Lung microvascular endothelial cell (primary cell): ENCODE data around the gene LRRC4C. TPM values are rescaled to one million over a fixed set of nuclear protein-coding genes. Genes with fewer than 3 reads are reported as not detected.

Experiments
- DNase-seq, 2 donors: peaks; one replicate each; pipeline versions ENCODE4 v3.0.0 to v3.0.0-alpha.2; 2010; ENCODE audit warnings: low read depth in 2 of 2
- total RNA-seq: library from RNA; depleted of rRNA; stranded (reverse); fragments of >200 nt; gene quantifications from 2 replicates; pipeline ENCODE4 v1.2.1, GENCODE V29; 2014

The LRRC4C gene
- total RNA-seq, 1 donor from 2014 or later = not detected

DNA sequence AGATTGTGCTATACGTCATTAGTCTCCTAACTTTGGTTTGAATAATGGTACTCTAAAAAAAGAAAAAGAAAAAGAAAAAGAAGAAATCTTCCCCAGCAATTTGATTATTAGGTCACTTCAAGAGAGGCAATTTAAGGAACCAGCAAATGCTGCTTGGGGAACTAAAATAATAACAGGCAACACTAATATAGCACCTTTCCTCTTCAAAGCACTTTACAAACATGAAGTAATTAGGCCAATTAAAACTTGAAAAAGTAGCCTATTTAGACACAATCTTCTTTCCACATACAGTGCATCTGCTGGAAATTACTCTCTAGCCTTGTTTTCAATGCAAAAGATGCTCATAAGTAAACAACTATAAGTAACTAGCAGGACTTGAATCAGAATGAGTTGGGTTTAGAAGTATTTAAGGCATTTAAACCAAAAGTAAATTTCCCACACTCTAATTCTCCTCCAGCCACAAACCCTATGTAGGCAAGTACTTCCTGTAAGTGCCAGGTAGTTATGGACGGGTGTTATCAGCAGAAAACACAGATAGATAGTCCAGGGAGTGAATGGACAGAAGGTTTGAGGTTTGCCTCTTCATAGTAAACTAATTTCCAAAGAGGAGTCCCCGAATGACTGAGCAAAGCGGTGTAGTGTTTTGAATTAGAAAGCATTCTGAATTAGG is 44.5 kb downstream of the LRRC4C start:
- no peak for DNase-seq

DNA sequence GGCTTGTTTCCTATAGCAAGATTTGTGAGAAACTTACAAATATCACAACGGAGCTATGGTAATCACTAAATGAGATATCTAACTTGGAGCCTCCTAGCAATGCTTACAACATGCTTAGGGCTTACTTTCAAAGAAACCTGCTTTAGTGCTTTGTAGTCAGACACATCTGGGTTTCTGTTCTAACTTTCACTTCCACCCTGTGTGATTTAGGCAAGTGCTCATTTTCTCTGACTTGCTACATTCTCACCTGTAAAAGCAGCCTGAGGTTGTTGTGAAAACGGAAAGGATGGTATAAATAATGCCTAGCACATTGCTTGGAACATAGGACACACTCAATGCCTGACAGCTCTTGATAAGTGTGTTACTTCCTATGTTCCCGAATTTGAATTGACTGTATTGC is 45.6 kb downstream of the LRRC4C start:
- DNase-seq = no peak

DNA sequence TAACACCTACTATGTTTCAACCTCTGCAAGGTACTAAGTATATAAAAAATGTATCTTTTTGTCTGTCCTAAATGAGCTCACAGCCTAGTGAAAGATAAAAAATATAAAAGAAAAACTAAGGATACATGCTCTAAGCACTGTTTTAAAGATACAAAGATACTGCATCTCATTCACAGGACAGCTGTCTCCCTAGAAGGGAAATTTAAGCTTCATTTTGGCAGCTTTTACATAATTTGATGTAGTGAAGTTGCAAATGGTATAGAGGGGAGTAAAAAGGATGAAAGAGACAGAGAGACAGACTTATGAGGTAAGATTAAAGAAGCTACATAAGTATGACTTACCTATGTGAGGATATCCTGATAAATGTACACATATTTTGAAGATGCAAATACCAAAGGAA is 53.6 kb downstream of the LRRC4C start:
- DNase-seq = no peak

DNA sequence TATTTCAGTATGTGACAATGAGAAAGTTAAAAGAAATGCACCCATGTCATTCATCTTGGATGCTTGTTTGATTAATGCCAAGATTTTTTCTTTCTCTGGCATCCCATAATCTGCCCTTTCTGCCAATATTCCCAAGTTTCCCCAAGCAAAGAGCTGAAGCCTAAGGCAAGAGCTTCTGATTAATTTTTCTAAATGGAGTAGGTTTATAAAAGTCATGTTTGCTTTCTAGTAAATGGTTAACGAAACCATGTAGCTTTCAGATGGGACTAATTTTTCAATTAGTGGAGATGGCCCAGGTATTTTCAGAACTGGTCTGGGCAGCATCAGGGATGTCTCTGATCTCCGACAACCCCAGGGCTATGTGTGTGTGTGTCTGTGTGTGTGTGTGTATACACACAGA is 55.3 kb downstream of the LRRC4C start:
- no peak for DNase-seq

DNA sequence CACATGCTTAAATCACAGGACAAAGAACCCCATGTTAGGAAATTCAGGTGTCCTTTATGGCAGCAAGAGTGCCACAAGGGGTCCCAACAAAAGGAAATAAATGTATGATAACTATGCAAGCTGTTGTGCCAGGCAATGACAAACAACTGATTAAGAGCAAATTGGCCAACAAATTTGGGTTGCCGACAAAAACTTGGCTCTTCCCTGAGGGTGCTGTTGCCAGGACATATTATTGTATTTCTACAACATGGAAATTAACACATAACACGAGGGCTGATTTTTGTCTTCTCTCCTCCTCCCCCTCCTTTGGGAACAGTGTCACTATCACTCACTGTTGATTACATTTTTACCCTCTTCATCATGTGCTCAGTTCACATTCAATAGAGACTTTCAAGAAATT is 56.0 kb downstream of the LRRC4C start:
- DNase-seq = no peak

DNA sequence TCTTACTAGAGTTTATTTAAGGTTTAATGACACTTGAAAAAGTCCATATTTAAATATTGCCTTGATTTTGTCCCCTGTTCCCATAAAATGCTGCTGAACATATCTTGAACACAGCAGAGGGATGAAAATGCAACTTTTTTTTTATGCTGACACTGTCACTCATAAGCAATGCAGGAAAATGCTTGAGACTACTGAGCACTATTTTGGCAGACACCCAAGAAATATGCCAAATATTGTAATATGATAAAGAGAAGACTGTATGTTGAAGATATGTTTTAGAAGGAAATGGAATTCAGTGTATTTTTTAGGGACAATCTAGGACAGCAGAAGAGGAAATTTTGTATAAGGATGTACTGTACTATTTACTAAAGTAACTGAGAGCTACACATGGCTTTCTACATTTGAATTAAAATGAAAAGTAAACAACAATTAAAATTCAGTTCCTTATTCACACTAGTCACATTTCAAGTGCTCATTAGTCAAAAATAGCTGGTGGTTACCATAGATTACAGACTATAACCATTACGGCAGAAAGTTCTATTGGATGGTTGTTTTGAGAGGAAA is 58.6 kb downstream of the LRRC4C start:
- no peak for DNase-seq

DNA sequence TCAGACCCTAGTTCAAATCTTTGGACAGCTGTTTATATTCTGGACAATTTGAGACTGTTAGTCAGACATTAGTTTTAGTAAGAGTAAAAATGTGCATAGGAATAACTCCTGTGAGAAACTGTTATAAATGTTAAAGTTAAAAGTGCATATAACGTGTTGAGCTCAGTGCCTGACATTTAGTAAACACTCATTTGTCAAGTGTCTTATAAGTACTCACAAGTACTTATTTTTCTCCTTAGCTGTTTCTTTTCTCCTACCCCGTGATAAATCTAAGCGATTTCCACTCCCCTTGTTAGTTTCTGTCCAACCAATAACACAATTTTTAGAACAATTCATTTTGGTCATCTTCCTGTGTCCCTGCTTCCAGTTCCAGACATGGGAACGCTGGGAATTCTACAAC is 59.3 kb downstream of the LRRC4C start:
- no peak for DNase-seq

DNA sequence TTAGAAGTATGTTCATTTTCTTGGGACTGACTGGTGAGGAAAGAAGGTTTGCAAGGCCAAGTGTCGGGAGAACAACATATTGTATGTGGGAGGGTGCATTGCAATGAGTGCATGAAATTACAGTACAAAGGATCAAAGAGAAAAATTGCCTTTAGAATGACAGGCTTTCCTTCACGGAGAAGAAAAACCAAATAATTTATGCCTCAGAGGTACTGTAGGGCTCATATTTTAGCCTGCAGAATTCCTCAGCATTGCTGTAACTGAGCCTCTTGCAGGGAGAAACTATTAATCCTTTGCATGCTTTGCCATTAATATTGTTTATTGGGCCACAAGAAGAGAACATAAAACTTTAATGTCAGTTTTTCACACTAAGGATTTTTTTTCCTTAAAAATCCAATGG is 60.1 kb downstream of the LRRC4C start:
- no peak for DNase-seq

DNA sequence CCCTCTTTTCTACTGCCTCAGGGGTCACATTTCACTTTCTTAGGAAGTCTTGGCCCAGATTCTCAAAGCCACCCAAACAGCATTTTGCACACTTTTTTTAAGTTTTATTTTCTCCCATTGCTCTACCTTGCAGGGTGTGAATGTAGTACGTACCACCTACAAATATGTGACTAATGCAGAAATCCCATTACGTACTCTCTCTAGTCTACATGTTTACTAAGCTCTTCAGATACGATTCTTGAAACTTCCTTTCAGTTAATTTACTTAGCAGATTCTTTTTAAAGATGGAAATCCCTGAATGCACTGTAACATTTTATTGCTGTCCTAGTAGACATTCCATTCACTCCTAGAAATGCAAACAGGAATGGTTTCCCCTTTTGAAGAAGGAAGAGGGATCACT is 61.3 kb downstream of the LRRC4C start:
- no peak for DNase-seq

DNA sequence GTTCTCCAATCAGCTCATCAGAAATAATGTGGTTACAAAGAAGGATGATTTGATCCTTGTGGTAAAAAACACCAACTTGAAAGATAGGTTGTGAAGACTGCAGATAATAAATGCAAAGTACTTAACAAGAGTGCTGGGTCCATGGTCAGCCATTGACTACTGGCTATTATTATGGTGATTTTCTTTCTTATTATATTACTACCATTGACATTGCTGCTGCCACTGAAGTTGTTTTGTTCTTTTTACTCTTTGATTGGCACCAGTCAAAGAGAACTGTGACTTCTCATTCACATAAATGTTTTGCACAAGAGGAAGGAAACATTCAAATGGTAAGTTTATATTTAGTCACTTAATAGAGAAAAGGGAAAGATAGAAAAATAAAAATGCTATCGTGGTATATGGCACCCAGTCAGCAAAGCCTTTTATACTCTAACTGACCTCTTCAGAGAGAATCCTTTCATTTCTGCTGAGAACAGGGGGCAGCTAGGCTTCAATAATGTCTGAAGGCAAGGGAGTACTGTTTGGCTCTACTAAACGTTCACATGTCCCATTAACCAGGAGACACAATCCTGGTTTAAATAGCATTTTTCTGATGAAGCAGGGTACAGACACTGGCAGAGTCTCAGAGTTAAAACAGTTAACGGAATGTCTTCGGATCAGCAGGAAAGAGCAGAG is 64.8 kb downstream of the LRRC4C start:
- DNase-seq = no peak

DNA sequence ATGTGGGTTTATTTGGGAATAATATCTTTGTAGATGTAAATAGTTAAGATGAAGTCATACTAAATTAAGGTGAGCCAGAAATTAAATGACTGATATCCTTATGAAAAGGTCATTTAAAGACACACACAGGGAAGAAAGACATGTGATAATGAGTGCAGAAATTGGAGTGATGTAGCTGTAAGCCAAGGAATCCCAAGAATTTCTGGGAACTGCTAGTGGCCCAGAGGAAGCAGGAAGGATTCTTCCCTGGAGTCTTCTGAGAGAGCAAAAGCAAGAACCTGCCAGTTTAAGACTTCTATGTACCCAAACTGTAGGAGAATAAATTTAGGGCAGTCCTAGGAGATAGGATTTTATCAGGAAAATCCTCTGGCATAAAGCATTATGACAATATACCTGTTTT is 66.9 kb downstream of the LRRC4C start:
- no peak for DNase-seq

DNA sequence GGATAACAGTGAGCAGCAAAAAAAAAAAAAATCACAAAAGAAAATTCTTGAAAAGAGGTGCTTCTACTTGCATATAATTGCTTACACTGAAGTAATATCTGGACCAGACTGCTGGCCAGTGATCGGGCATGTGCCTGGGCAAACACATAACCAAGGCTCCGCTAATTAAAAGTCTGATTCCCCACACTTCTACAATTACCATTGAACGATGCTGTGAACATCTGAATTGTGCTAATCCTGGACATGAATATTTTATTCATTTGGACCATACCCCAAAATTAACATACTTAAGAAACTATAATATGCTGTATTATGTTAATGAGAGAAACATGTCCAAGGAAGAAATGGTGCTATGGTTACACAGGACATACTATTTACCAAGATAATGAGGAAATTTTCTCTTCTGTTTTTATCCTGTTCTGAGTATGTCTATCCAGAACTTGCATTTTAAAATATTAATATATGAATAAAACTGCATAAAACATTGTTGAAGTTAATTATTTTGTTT is 69.8 kb downstream of the LRRC4C start:
- no peak for DNase-seq

DNA sequence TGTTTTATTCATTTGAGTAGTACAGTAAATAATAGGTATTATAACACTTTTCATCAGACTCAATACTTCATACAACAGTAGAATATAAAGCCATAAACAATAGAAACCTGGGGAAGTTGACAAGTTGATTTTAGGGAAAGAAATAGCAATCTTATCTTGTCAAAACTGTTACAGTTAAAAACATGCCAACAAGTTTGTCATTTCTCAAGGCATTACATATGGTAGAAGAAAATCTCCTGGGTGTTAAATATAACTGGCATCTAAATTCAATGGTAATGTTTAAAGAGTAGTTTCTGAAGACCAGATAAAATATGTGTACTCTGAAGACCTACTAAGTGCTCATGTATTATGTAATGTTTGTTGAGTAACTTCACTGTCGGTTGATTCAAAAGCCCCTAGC is 75.1 kb downstream of the LRRC4C start:
- DNase-seq = no peak

DNA sequence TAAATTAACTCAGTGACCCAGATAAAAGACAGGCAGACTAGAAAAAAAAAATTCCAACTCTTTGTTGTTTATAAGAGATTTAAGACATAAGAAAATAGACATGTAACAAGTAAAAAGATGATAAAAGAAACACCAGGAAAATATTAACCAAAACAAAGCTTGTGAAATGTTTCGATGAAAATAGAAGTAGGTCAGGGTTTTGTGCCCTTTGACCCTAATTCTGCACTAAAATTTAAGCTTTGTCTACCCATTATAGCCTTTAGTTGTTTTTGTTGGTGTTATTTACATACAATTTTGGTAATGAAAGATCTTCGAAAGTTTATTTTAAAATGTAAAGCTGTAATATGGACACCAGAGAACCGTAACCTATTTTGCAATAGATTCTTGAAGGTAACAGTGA is 75.7 kb downstream of the LRRC4C start:
- DNase-seq = no peak

DNA sequence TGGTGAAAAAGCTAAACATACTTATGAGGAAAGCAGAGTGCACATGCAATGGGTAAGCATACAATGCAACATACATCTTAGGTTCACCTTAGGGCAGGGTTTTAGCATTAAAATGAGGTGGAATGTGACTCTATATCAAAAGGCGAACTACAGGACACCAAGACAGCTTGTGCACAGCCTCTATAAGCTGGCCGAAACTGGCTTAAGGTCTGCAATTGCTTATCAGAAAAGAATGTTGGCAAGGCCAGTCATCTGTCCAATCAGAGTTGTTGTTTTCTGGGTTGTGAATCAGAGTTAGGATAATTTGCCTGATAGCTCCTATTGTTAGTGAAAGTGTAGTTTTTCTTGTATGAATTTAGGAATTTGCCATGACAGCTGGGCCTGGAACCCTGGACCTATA is 76.5 kb downstream of the LRRC4C start:
- DNase-seq = no peak

DNA sequence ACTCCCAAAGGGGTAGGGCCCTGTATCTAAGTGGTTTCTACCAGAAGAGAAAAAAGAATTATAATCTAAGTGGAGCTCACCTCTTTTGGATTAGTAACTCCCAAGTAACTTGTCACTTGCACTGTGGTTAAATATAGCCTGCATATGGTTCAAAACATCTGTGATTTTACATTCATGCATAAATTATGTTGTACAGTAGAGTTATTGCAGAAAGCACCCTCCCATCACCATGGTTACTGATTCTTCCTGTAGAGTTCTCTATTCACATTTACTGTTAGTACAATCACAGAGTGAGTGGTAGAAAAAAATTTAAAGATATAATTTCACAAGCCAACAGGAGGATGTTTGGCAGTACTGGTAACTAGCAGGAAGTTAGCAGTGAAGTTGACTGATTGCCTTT is 80.4 kb downstream of the LRRC4C start:
- no peak for DNase-seq

DNA sequence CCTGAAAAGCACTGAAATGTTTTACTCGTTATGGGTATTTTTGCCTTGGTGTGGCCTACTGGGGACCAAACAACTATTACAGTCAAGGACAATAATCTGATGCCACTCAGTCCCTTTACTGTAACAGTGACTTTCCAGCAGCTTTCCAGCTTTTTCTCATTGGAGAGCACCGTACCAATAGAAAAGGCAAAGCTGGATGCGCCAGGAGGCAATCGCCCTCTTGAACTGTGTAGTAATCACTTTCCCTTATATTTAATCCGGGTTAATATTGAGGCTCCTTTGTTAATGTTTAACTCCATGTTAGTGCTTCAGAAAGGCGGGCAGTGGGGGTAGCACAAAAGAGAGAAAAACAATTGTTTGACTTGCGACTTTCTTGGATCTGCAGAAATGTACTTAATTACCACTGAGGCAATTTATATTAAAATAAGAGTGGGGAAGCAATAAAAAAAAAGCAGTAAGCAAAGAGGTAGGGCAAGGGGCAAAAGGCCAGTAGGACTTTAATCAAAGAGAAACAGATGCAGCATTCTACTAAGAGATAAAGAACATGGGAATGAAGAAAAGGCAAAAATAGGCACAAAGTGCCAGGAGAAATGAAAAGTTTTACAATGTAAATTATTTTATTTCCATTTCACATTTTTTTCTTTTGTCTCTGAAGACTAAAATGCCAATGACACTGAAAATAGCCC is 81.6 kb downstream of the LRRC4C start:
- no peak for DNase-seq

DNA sequence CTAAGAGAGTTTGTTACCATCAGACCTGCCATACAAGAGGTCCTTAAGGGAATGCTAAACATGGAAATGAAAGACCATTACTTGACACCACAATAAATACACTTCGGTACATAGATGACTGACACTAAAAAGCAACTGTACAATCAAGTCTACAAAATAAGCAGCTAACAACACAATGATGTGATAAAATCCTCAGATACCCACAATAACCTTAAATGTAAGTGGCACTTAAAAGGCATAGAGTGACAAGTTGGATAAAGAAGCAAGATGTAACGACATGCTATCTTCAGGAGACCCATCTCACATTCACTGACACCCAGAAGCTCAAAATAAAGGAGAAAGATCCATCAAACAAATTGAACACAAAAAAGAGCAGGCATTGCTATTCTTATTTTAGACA is 107.6 kb downstream of the LRRC4C start:
- no peak for DNase-seq

DNA sequence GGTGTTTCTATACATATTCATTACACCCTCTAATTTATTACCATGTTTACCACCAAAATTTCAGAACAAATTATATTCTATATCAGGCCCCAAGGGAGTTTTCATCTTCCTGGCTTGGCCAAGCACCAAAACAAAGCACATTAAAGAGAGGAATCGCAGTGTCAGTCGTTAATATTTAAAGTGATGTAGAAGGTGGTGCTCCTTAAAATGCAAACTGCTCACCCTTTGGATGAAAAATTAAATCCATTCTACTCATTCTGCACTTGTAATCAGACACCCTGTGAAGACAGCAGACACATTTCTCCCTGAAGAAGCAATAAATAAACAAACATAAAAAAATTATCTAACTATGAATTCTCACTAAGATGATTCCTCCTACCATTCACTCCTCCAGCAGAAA is 113.4 kb downstream of the LRRC4C start:
- no peak for DNase-seq

DNA sequence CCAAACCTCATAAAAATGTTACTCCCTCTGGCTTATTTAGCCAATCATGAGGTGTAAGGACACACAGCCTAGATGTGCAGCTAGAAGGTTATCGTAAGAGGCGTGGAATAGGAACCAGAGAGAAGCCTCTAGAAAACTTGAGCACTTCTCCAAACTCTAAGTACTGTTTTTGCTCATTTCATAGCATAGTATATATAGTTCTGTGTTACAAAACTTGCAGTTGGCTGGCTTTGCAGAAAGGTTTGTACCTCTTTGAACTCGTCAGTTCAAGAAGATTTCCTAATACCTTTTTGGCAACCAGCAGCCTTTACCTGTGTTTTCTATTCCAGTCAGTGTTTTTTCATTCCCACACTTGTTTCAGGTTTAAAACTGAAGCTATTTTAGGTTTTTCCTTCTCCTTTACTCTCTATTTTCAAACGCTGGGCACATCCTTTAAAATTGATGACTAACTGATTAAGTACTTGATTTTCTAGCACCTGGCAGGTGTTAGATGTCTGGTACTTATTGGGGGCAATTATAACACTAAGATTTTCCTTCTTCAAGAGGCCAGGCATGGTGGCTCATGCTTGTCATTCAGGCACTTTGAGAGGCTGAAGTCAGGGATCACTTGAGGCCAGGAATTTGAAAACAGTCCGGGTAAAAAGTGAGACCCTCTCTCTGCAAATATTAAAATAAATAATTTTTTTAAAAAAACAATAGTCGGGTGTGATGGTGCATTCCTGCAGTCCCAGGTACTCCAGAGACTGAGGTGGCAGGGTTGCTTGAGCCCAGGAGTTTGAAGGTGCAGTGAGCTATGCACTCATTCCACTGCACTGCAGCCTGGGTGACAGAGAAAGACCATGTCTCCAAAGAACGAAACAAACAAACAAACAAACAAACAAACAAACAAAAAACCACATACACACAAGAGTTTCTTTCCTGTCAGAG is 125.2 kb downstream of the LRRC4C start:
- DNase-seq = no peak

DNA sequence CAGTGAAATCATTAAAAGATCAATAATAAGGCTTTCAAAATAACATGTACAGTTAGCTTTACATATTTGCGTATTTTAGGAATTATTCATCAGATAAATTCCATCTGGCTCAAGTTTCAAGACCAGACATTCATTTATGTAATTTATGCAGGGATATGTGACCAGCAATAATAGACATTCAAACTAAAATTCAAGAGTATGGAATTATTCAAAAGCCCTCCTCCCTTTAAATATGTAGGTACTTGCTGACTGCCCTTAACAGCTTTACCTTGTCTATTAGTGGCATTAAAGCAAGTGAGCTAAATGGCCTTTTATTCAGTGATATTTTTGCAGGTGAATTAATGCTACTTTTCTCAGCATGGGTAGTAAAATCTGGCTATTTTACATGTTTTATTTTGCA is 126.1 kb downstream of the LRRC4C start:
- no peak for DNase-seq
